OCI-LY3 (cell line): ENCODE data around the gene ANGPTL3.

ENCODE experiments used
- CTCF ChIP-seq: fragments of 200-600, 300-600 bp; sonication (generic); IDR thresholded peaks from 2 replicates; pipeline ENCODE4 v1.5.1; 2014; ENCODE audit warnings: antibody characterized with exemption, low read length, low read depth
- EZH2phosphoT487 ChIP-seq: fragments of 200-600 bp; shearing (Covaris generic); IDR thresholded peaks from 2 replicates; pipeline ENCODE4 v1.6.1; 2018; ENCODE audit warnings: antibody characterized with exemption, mixed run types, low read depth

- TF ChIP-seq CTCF = no peak
- no peak for TF ChIP-seq EZH2phosphoT487
Observed at GRCh38 chr1:62613325-62613727, 16.0 kb downstream of the ANGPTL3 start.
